HG02588 (cell line): ENCODE data around the gene AKAP8L.

Experiments used
- ATAC-seq: cut with Tn5 transposase; IDR thresholded peaks from one replicate; pipeline ENCODE4 v1.9.1; 2021; ENCODE audit warnings: mild to moderate bottlenecking, moderate library complexity; ENCODE audit not compliant: unreplicated experiment

The AKAP8L gene

DNA sequence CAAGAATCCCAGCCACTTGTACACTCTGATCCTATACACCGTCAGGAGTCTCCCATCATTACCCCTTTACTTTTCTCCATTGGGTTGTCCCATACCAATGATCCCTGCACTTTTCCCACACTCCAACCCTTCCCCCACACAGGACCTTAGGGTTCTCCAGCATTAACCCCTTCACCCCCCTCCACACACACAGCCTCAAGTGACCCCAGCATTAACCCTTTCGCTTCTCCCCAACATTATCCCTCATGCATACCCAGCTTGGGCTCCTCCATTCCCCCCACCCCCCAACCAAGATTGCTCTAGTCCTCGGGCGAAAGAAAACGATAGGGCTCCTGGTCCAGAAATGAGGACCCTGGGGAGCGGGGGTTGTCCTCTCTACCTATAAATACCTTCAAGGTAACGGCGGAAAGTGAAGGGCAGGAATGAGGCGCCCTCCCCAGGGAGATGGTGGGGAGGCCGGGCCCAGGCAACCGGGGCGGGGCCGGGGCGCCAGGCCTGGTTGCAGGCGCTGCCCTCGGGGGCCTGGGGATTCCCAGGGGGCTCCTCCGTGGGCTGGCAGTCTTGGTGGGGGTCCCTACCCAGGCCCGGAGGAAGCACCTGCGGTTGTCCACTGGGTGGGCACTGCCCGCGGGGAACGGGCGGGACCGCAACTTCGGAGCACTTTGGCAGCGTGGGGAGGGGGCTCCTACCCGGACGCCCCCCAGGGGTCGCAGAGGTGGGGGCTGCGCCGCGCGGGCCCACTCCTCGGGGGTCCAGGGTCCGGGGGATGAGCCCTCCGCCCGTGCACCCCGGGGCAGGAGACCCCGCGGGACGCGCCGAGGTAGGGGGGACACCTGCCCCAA is 30.2 kb upstream of the AKAP8L start:
- ATAC-seq: no peak

DNA sequence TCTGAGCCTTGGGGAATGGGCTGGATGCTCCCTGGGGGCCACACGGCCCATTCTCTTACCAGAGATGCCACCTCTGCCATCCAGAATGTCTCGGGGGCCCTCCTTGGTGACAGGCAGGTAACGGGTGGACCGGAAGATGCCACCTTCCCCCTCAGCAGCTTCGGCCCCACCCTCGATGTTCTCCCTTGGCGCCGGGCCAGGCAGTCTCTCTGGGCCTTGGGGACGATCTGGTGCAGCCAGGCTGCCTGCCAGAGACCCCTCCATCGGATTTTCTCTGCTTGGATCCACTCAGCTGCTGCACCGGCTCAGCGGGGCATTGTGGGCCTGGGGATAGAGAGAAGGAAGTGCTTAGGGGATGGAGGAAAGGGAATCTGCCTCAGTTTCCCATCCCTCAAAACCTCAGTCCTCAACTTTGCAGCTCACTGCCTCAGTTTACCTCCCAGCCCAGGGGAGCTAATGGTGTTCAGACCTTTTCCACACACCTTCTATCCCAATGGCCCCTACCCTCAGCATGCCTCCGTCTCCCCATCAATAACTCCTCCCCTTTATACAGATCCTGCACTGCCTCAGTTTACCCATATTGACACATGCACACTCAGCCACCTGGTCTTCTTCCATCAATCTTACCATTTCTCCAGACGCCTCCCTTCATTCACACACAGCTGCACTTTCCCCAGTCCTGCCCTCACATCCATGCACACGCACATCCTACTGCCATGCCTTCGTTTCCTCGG is 29.4 kb upstream of the AKAP8L start:
- ATAC-seq: no peak

DNA sequence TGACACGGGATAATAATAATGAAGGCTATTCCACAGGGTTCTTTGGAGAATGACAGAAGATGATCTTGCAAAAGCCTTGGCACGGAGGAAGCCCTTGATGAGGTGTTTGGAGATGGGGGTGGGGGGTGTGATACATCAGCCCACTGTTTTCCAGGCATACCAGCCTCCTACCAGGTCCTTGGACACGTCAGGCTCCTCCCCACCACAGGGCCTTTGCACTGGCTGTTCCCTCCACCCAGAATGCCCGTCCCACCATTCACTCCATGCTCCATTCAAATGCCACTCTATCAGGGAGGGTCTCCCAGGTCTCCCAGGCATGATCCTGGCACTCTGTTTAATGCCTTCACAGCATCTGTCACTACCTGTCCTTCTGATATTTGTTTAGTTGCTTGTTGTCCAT is 28.3 kb upstream of the AKAP8L start:
- no peak for ATAC-seq

DNA sequence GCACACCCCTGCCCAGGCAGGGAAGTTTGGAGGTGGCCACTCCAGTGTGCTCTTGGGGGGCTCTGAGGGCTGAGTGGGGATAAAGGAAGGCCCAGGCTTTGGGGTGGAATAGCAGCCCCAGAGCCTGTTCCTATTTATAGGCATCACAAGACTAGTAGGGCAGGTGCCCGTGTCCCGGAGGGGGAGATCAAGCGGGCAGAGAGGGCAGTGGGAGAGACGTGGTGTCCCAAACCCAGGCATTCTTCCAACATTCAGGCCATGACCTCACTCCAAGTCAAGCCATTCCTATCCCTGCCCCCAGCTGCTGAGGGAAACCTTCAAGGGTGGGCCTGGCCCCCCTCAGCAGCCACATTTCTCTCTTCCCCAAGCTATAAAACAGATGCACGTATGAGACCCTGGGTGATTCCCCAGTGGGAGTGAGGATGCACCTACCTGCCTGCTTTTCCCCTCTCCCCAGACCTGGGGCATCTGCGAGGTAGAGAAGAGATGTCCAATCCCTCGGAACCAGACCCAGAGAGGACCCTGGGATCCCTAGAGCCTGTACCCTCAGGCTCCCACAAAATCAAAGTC is 27.1 kb upstream of the AKAP8L start:
- ATAC-seq: no peak

GRCh38 chr19:15445227-15445605 is 26.4 kb upstream of the AKAP8L start:
- no peak for ATAC-seq

DNA sequence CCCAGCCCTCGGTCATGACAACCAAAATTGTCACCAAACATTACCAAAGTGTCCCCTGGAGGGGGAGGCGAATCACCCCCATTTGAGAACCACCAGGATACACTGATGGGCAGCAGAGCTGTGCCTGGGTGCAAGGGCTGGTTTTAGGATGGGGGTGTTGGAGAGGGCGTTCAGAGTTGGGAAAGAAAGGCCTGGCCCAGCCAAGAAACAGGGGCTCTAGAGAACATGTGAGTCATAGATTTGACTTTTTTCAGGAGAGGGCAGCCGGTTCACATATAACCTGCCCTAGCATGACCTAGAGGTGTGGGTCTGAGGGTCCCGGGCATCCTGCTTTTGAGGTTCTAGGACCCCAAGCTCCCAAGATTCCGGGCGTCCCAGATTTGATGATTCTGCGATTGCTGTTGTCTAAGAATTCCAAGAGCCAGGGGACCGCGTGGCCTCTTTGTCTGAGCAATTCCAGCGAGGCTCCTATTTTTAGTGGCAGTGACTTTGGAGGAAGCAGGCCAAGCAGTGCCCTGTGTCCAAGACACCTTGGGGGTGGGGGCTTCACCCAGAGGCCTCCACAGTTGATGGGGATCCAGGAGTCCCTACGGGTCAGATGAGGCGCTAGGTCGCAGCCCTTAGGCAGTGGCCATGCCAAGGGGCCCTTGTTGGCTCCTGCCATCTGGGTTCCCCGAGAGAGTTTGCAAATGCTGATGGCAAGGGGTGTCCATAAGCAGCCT is 25.9 kb upstream of the AKAP8L start:
- no peak for ATAC-seq

GRCh38 chr19:15443838-15444237 is 25.1 kb upstream of the AKAP8L start:
- no peak for ATAC-seq

DNA sequence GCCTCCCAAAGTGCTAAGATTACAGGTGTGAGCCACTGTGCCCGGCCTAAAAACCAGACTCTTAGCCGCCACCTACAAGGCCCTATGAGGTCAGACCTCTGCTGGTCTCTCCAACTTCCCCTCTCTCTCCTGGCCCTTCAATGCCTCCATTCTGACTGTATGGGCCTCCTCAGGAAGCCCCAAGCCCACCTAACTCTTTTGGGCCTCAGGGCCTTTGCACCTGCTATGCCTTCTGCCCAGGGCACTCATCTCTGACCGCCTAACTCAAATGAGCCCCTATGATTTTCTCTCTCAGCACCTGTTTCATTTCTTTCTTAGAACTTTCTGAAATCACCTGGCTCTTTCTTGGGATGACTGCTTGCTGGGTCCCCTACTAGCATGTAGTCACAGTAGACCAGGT is 24.5 kb upstream of the AKAP8L start:
- ATAC-seq: no peak

- no peak for ATAC-seq
These were observed 23.5 kb upstream of the AKAP8L start for GRCh38 chr19:15442142-15442920.

- no peak for ATAC-seq
These were observed 22.5 kb upstream of the AKAP8L start for GRCh38 chr19:15441317-15441716.

DNA sequence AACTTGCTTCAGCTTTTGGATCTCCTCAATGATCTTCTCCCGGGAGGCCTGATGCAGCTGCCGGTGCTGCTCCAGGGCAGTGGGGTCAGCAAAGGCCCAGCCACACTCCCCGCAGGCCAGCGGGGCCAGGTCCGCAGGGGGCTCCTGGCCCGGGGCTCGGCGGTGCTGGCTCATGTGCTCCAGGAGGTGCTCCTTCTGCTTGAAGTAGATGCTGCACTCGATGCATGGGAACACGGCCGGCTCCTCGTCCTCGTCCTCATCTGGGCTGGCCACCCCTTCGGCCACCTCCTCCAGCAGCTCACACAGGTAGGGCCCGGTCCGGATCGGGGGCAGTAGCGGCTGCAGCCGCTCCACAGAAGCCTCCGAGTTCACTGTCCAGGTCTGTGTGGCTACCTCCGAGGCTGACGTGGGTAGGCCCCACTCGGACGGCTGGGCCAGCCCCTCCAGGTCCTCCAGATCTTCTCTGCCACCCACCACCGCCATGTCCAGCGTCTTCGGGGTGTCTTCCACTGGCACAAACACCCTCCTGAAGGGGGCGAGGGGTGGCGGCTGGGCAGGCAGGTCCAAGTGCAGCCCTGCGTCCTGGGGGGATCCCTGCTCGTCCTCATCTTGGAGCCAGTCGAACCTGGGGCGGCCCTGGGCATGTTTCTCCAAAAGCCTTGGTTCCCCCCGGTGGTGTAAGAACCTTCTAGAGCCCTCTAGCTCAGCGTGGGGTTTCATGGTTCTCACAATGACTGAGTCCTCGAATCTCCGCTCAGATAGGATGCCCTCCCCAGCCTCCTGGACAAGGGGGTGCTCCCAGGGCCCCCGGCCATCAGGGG is 21.2 kb upstream of the AKAP8L start:
- no peak for ATAC-seq

GRCh38 chr19:15439078-15439799 is 20.5 kb upstream of the AKAP8L start:
- ATAC-seq: no peak

DNA sequence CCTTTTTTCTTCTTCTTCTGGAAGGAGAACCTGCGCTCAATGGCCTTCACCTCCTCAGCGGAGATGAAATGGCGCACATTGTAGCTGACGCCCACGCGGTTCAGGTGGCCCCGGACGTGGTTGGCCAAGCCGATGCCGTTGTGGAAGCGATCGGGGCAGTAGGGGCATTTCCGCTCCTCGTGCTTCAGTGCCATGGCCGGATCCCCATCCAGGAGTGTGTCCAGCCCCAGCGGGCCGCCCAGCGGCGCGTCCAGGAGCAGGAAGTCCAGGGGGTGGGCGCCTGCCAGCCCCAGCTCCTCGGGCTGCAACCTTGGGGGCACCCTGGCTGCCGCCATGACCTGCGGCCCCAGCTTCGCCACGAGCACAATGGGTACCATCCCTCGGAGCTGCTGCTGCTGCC is 19.8 kb upstream of the AKAP8L start:
- ATAC-seq: no peak

DNA sequence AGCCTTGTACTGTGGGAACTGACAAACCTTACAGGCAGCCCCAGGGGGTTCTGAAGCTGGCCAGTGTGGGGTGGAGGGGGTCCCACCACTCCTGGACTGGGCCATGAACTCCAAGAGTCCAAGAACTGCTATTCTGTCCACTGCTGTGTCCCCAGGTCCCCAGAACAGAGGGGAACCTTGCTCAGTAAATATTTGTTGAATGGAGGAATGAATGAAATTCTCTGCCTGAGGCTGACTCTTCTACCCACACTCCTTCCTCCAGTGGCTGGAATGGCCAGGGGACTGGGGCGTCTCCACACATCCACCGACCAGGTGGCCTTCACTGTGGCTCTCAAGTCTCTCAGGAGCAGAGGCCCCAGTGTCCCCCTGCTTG is 19.3 kb upstream of the AKAP8L start:
- ATAC-seq: no peak

DNA sequence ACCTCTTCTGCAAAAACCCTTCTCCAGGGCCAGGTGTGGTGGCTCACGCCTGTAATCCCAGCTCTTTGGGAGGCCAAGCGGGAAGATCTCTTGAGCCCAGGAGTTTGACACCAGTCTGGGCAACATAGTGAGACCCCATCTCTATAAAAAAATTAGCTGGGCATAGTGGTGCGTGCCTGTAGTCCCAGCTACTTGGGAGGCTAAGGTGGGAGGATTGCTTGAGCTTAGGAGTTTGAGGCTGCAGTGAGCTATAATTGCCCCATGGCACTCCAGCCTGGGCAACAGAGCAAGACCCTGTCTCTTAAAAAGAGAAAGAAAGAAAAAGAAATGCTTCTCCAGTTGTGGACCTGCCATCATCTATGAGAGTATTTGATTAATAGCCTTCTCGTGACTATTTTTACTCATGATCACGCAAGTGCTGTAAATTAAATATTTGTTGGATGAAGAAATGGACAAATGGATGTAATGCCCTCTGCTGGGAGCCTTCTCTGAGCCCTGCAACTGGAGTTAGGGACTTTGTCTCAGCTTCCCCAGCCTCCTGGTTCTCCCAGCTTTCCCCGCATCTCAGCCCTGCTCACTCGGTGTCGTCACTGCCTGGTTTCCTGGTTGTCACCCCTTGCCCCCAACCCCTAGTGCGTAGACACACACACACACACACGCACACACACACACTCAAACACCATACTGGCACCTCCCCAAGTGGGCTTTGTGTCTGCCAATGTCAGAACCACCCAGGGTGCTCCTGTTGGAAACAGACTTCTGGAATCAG is 18.8 kb upstream of the AKAP8L start:
- no peak for ATAC-seq

DNA sequence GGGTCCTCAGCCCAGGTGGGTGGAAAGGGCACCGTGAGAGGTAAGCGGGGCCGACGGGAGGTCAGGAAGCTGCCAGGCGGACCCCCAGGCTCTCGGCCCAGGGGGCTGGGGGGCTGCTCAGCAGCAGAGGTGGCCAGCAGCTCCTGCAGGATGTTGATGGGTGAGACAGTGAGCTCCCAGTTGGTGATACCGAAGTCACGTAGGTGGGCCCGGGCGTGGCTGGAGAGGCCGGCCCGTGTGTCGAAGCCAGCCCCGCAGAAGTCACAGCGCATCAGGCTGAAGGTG is 18.0 kb upstream of the AKAP8L start:
- no peak for ATAC-seq

- no peak for ATAC-seq
These were observed 17.4 kb upstream of the AKAP8L start for GRCh38 chr19:15436012-15436825.

DNA sequence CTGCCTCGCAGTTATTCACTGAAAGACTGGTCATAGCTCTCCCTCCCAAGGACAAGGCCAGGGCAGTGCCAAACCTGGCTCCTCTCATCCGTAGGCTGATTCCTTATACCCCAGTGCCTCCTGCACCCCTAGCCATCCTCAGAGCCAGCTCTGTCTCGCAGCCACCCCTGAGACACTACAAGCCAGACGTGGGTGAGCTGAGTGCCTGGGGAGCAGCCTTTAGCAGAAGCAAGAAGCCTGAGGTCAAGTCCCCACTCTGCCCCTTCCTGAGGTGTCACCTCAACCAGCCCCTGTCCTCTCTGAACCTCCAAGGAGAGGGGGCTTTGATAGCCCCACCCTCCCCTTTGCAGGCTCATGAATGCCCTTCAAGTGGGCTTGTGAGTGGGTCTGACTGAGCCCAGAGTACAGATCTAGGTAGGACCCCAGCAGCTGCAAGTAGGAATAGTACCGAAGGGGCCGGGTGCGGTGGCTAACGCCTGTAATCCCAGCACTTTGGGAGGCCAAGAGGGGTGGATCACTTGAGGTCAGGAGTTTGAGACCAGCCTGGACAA is 14.8 kb upstream of the AKAP8L start:
- no peak for ATAC-seq
